ENCODE data around the gene MAP3K4. TPM values are rescaled to one million over a fixed set of nuclear protein-coding genes. Genes with fewer than 3 reads are reported as not detected.

MAP3K4 gene
- 10 to 100 TPM; 31.0 to 42.8 TPM for total RNA-seq

GRCh38 chr6:160991406-160992060, at the start of gene MAP3K4:
MAP3K4 (plus strand) TSS chr6:160991769; CDS start chr6:160991932, 163 bp downstream.
- H3K9me3 Mint-ChIP-seq = no peaks in the 10 kb centered on the region
- H3K27ac Mint-ChIP-seq = peak within 1 kb of the TSS; percentile 95 to 97
- H3K36me3 Mint-ChIP-seq = peaks cover 13 to 14% of the 10 kb centered on the region in 2 donors
- DNase-seq (ENCODE audit: low spot score in 2 of 2) = peak; percentile 79 to 85
- peak; percentile 72 to 80 for ATAC-seq

- DNase-seq (ENCODE audit: low spot score in 2 of 2) = no peak
- no peaks in the 10 kb centered on the region for H3K9me3 Mint-ChIP-seq
- no peak for ATAC-seq
- H3K36me3 Mint-ChIP-seq = no peaks in the 10 kb centered on the region
- no peak overlapping the region for H3K27ac Mint-ChIP-seq
These were observed 47.6 kb upstream of the MAP3K4 start for GRCh38 chr6:160943997-160944396.

GRCh38 chr6:160945516-160946177, 45.9 kb upstream of the MAP3K4 start:
- no peaks in the 10 kb centered on the region for H3K36me3 Mint-ChIP-seq
- H3K9me3 Mint-ChIP-seq = no peaks in the 10 kb centered on the region
- no peak for ATAC-seq
- no peak for DNase-seq (ENCODE audit: low spot score in 2 of 2)
- no peak overlapping the region for H3K27ac Mint-ChIP-seq

GRCh38 chr6:160949531-160949930, 42.0 kb upstream of the MAP3K4 start:
- ATAC-seq (no peak), DNase-seq (ENCODE audit: low spot score in 2 of 2) (no peak)
- Mint-ChIP-seq H3K9me3 (no peaks in the 10 kb centered on the region), H3K36me3 (no peaks in the 10 kb centered on the region), H3K27ac (no peak overlapping the region)

GRCh38 chr6:160950507-160950906, 41.1 kb upstream of the MAP3K4 start:
- ATAC-seq (no peak), DNase-seq (ENCODE audit: low spot score in 2 of 2) (no peak)
- no peaks in the 10 kb centered on the region for H3K36me3 Mint-ChIP-seq
- H3K9me3 Mint-ChIP-seq = no peaks in the 10 kb centered on the region
- H3K27ac Mint-ChIP-seq = no peak overlapping the region

- DNase-seq (ENCODE audit: low spot score in 2 of 2) = no peak
- ATAC-seq = no peak
- H3K36me3 Mint-ChIP-seq = no peaks in the 10 kb centered on the region
- H3K27ac Mint-ChIP-seq = no peak overlapping the region
- H3K9me3 Mint-ChIP-seq = no peaks in the 10 kb centered on the region
These were observed 40.2 kb upstream of the MAP3K4 start for GRCh38 chr6:160951187-160952030.

- H3K36me3 Mint-ChIP-seq = no peaks in the 10 kb centered on the region
- no peaks in the 10 kb centered on the region for H3K9me3 Mint-ChIP-seq
- ATAC-seq (no peak), DNase-seq (ENCODE audit: low spot score in 2 of 2) (no peak)
- no peak overlapping the region for H3K27ac Mint-ChIP-seq
These were observed 38.8 kb upstream of the MAP3K4 start for GRCh38 chr6:160952633-160953281.

GRCh38 chr6:160955508-160956295, 35.9 kb upstream of the MAP3K4 start:
- no peaks in the 10 kb centered on the region for H3K36me3 Mint-ChIP-seq
- no peak for DNase-seq (ENCODE audit: low spot score in 2 of 2)
- ATAC-seq = no peak
- H3K27ac Mint-ChIP-seq = no peak overlapping the region
- H3K9me3 Mint-ChIP-seq = no peaks in the 10 kb centered on the region

- Mint-ChIP-seq H3K27ac (no peak overlapping the region), H3K36me3 (no peaks in the 10 kb centered on the region), H3K9me3 (no peaks in the 10 kb centered on the region)
- DNase-seq (ENCODE audit: low spot score in 2 of 2) (no peak), ATAC-seq (no peak)
These were observed 35.1 kb upstream of the MAP3K4 start for GRCh38 chr6:160956300-160957035.

GRCh38 chr6:160959726-160960435, 31.7 kb upstream of the MAP3K4 start:
- H3K27ac Mint-ChIP-seq = no peak overlapping the region
- no peaks in the 10 kb centered on the region for H3K9me3 Mint-ChIP-seq
- H3K36me3 Mint-ChIP-seq = no peaks in the 10 kb centered on the region
- ATAC-seq (no peak), DNase-seq (ENCODE audit: low spot score in 2 of 2) (no peak)

- no peaks in the 10 kb centered on the region for H3K36me3 Mint-ChIP-seq
- H3K9me3 Mint-ChIP-seq = no peaks in the 10 kb centered on the region
- no peak overlapping the region for H3K27ac Mint-ChIP-seq
- ATAC-seq (no peak), DNase-seq (ENCODE audit: low spot score in 2 of 2) (no peak)
These were observed 30.7 kb upstream of the MAP3K4 start for GRCh38 chr6:160960839-160961238.

- Mint-ChIP-seq H3K27ac (no peak overlapping the region), H3K36me3 (no peaks in the 10 kb centered on the region), H3K9me3 (no peaks in the 10 kb centered on the region)
- ATAC-seq = no peak
- no peak for DNase-seq (ENCODE audit: low spot score in 2 of 2)
These were observed 28.5 kb upstream of the MAP3K4 start for GRCh38 chr6:160962835-160963623.

- Mint-ChIP-seq H3K9me3 (no peaks in the 10 kb centered on the region), H3K27ac (no peak overlapping the region), H3K36me3 (no peaks in the 10 kb centered on the region)
- DNase-seq (ENCODE audit: low spot score in 2 of 2) (no peak), ATAC-seq (no peak)
These were observed 27.9 kb upstream of the MAP3K4 start for GRCh38 chr6:160963651-160964050.

- DNase-seq (ENCODE audit: low spot score in 2 of 2) (no peak), ATAC-seq (no peak)
- Mint-ChIP-seq H3K36me3 (no peaks in the 10 kb centered on the region), H3K27ac (no peak overlapping the region), H3K9me3 (no peaks in the 10 kb centered on the region)
These were observed 25.7 kb upstream of the MAP3K4 start for GRCh38 chr6:160965893-160966292.
